CD4-positive, alpha-beta T cell (primary cell): Measurements from ENCODE around the gene ZG16B. TPM values are rescaled to one million over a fixed set of nuclear protein-coding genes. Genes with fewer than 3 reads are reported as not detected.

Experiments
- ATAC-seq: fragments of 200-7000 bp; cut with Tn5 transposase; one replicate; pipeline ENCODE4 v1.10.0; 2022; ENCODE audit warnings: mild to moderate bottlenecking; ENCODE audit not compliant: poor library complexity
- CTCF ChIA-PET: fragments of 350-600 bp; sonication (Branson Sonifier 250); formaldehyde crosslinking; loops from one replicate; lab custom pipeline; 2021; ENCODE audit warnings: antibody characterized with exemption, inconsistent platforms; lab: Charles Lee
- POLR2A ChIA-PET: fragments of 350-600 bp; sonication (Branson Sonifier 250); formaldehyde crosslinking; loops from one replicate; lab custom pipeline; 2021; ENCODE audit warnings: antibody characterized with exemption, inconsistent platforms; lab: Charles Lee
- DNase-seq, 14 experiments: peaks; one replicate each; pipeline ENCODE4 v3.0.0-alpha.2; 2013 to 2020; ENCODE audit warnings: mixed read lengths in 2 of 14
- H3K27ac ChIP-seq, 2 donors: one replicate each; pipeline versions ENCODE4 v1.5.1 to v1.7.0; 2013; ENCODE audit warnings: low read length in 2 of 2, low read depth in 1 of 2, mild to moderate bottlenecking in 1 of 2
- H3K27me3 ChIP-seq, 2 experiments: 1 replicate in 1 of 2; 2 replicates in 1 of 2; pipeline versions ENCODE4 v1.6.1 to v1.7.0; 2013; ENCODE audit warnings: low read length in 2 of 2, control low read depth in 1 of 2, mild to moderate bottlenecking in 1 of 2, moderate library complexity in 1 of 2; ENCODE audit not compliant: insufficient read depth in 2 of 2, control insufficient read depth in 1 of 2
- H3K36me3 ChIP-seq: one replicate; pipeline ENCODE4 v1.6.1; 2013; ENCODE audit warnings: low read length, control low read depth; ENCODE audit not compliant: insufficient read depth
- H3K4me1 ChIP-seq: one replicate; pipeline ENCODE4 v1.6.1; 2013; ENCODE audit warnings: low read length, control low read depth; ENCODE audit not compliant: insufficient read depth
- H3K4me3 ChIP-seq: one replicate; pipeline ENCODE4 v1.5.1; 2013; ENCODE audit warnings: mild to moderate bottlenecking, low read length, moderate library complexity
- H3K9me3 ChIP-seq, 2 experiments: 1 replicate in 1 of 2; 2 replicates in 1 of 2; pipeline versions ENCODE4 v1.6.1 to v1.7.0; 2013; ENCODE audit warnings: low read length in 2 of 2, mild to moderate bottlenecking in 2 of 2, control low read depth in 1 of 2, moderate library complexity in 1 of 2; ENCODE audit not compliant: control insufficient read depth in 1 of 2, insufficient read depth in 1 of 2
- H3K27ac Mint-ChIP-seq: one replicate; pipeline ENCODE4 v1.8.0; 2020; ENCODE audit warnings: mixed read lengths
- H3K27me3 Mint-ChIP-seq: one replicate; pipeline ENCODE4 v1.8.0; 2021; ENCODE audit warnings: mixed read lengths
- H3K36me3 Mint-ChIP-seq: one replicate; pipeline ENCODE4 v1.8.0; 2021; ENCODE audit warnings: low read depth, mixed read lengths
- H3K4me1 Mint-ChIP-seq: one replicate; pipeline ENCODE4 v1.8.0; 2021; ENCODE audit warnings: low read depth, mixed read lengths
- H3K4me3 Mint-ChIP-seq: one replicate; pipeline ENCODE4 v1.8.0; 2020; ENCODE audit warnings: mild to moderate bottlenecking, mixed read lengths
- H3K9me3 Mint-ChIP-seq: one replicate; pipeline ENCODE4 v1.8.0; 2020; ENCODE audit warnings: mixed read lengths
- CTCF ChIP-seq: fragments of 200-600 bp; IDR thresholded peaks from one replicate; pipeline ENCODE4 v1.8.0; 2022; ENCODE audit warnings: antibody characterized with exemption, mild to moderate bottlenecking
- intact Hi-C, 2 experiments: fragments of 100-400 bp; cut with DNase I in 1 of 2; cut with micrococcal nuclease in 1 of 2; formaldehyde crosslinking; loops; one replicate each; pipeline versions ENCODE4 v1.15.1 to v1.9.0; 2023 to 2025; cut with DNase I, micrococcal nuclease
- total RNA-seq, 174 experiments: library from RNA in 2 of 174; stranded (reverse) in 2 of 174; gene quantifications; one replicate each; pipeline ENCODE4 v1.2.3 and lab custom pipeline; 2021 to 2026

The ZG16B gene
- total RNA-seq, 2 experiments from 2014 or later: not detected

DNA sequence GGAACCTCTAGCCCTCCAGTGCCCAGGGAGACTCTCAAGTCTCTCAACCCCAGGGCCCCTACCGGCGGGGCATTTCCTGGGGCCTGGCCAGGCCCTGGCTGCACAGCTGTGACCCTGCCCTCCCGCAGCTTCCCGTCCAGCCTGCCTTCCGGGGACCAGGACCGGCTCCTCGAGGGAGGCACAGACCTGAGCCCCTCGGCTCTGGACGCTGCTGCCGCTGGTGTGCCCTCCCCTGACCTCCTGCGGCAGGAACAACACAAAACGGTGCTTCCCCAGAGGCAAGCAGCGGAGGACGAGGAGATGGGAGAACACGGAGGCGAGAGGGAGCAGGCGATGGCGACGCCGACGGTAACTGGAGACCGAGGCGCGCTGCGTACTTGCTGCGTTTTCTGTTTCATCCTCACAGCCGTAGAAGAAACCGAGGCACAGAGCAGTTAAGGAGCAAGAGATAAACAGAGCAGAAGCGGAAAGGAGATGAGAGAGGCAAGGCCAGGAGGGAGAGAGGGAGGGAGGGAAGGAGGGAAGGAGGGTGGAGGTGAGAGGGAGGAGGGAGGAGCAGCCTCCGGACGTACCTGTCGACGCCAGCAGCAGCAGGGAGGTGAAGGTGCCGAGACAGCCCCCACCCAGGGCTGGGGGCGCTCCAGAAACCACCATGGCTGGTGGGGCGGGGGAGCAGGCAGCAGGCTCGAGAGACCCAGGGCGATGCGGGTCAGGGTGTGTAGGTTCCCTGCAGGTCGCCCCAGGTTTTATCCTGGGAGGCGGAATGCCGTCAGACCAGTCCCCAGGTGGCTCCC lies 27.5 kb downstream of the ZG16B start, which contains the start of gene PRSS22:
PRSS22 (minus strand) TSS at position 720 of the 794 bp plus-strand sequence; CDS start at position 654, 66 bp downstream.
- ChIA-PET CTCF (interaction anchor here (1.5 kb wide), 1 partner anchor 11 kb away, joined by 5 read pairs; no protein-coding TSS in a partner anchor), POLR2A (no interaction called here)
- intact Hi-C loops: no loop called here
- H3K36me3 Mint-ChIP-seq: no peaks in the 10 kb centered on the region
- no peak within 1 kb of the TSS for H3K27ac Mint-ChIP-seq
- H3K4me1 Mint-ChIP-seq: peaks cover 5% of the 10 kb centered on the region
- DNase-seq (peak in 4 of 14 experiments; percentile 19 to 51 (median 36)), ATAC-seq (peak; percentile 51)
- peaks cover 3% of the 10 kb centered on the region for H3K9me3 Mint-ChIP-seq
- Histone ChIP-seq H3K9me3 (peaks cover 7 to 41% of the 10 kb centered on the region in 2 experiments), H3K27me3 (peaks cover 6 to 7% of the 10 kb centered on the region in 2 experiments), H3K4me1 (peaks cover 25% of the 10 kb centered on the region), H3K36me3 (no peaks in the 10 kb centered on the region), H3K27ac (no peak within 1 kb of the TSS), H3K4me3 (peak within 1 kb of the TSS; percentile 46)
- H3K27me3 Mint-ChIP-seq: peaks cover 27% of the 10 kb centered on the region
- peak within 1 kb of the TSS; percentile 80 for H3K4me3 Mint-ChIP-seq
- no peak for TF ChIP-seq CTCF

DNA sequence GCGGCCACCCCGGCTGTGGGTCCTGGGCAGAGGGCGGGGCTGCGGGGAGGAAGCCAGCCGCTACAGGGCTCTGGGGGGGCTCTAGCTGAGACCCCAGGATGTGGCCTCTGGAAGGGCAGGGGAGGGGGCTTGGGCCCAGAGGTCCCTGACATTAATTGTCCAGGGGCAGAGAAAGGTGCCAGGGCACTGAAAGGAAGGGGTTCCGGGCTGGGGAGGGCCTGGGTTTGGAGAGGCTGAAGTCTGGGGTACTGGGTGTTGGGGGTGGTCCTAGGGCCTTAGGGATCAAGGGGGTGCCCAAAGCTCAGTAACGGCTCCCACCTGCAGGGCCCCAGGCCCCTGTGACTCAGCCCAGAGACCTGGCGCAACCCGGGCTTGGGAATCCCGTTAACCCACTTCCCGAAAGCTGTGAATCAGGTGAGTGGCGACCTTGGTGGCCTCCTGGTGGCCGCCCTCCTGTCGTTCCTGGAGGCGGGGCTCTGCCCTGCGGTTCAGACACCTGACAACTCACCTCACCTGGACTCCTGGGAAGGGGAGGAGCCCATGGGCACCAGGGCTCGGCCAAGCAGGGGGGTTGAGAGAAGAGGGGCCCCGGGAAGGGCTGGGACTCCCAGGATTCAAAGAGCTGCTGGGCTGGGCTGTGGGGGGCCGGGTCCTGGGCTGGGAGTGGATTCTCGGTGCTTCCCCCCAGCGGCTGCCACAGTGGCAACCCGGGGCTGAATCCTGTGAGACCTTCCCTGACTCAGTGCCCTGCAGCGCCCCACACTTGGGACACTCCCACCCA lies 28.3 kb downstream of the ZG16B start:
- ChIA-PET CTCF (interaction anchor here (1.5 kb wide), 1 partner anchor 10 kb away, joined by 5 read pairs; no protein-coding TSS in a partner anchor), POLR2A (no interaction called here)
- DNase-seq (peak in 3 of 14 experiments; percentile 12 to 51 (median 34)), ATAC-seq (no peak)
- Mint-ChIP-seq H3K27ac (no peak overlapping the region), H3K9me3 (peaks cover 3% of the 10 kb centered on the region), H3K4me1 (peaks cover 5% of the 10 kb centered on the region), H3K4me3 (no peak overlapping the region), H3K27me3 (peaks cover 27% of the 10 kb centered on the region), H3K36me3 (no peaks in the 10 kb centered on the region)
- H3K4me1 ChIP-seq: peaks cover 25% of the 10 kb centered on the region
- peaks cover 7 to 36% of the 10 kb centered on the region in 2 experiments for H3K9me3 ChIP-seq
- peak overlapping the region; percentile 46 for H3K4me3 ChIP-seq
- no peak overlapping the region for H3K27ac ChIP-seq
- H3K27me3 ChIP-seq: peaks cover 6 to 7% of the 10 kb centered on the region in 2 experiments
- H3K36me3 ChIP-seq: no peaks in the 10 kb centered on the region
- no peak for TF ChIP-seq CTCF
- intact Hi-C loops: no loop called here

DNA sequence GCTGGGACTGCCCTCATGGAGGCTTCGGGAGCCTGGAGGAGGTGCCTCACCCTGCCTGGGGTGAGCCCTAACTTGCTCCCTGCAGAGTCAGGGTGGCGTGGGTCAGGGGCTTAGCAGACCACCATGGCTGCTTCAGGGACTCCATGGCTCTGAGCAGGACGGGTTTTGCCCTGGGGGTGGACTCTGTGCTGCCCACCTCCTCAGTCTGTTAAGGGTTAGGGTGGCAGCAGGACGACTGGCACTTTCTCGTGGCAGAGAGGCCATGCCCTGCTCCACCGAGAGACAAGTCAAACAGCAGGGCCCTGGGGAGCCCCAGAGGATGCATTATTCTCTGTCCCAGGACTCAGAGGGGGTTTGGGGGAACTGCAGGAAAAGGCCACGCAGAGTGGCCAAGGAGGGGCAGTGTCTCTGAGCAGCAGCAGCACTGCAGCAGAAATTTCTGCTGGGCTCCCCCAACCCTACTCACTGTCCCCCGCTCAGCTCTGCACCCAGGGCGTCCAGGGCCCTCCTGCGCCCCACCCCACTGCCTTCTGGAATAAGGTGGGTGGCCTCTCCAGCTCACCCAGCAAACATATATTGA lies 29.7 kb downstream of the ZG16B start:
- Histone ChIP-seq H3K27ac (no peak overlapping the region), H3K27me3 (peaks cover 6 to 7% of the 10 kb centered on the region in 2 experiments), H3K9me3 (peaks cover 0 to 25% of the 10 kb centered on the region in 2 experiments), H3K4me1 (peaks cover 25% of the 10 kb centered on the region), H3K36me3 (no peaks in the 10 kb centered on the region), H3K4me3 (no peak overlapping the region)
- H3K36me3 Mint-ChIP-seq: no peaks in the 10 kb centered on the region
- no peaks in the 10 kb centered on the region for H3K9me3 Mint-ChIP-seq
- H3K27ac Mint-ChIP-seq: no peak overlapping the region
- peaks cover 5% of the 10 kb centered on the region for H3K4me1 Mint-ChIP-seq
- intact Hi-C loops: no loop called here
- ATAC-seq (no peak), DNase-seq (no peak)
- no peak for TF ChIP-seq CTCF
- POLR2A ChIA-PET: no interaction called here
- H3K4me3 Mint-ChIP-seq: no peak overlapping the region
- H3K27me3 Mint-ChIP-seq: peaks cover 19% of the 10 kb centered on the region
- CTCF ChIA-PET: interaction anchor here (1.5 kb wide), 1 partner anchor 9 kb away, joined by 5 read pairs; no protein-coding TSS in a partner anchor
